WTC11 (cell line): ENCODE results near the gene PKP2. TPM values are rescaled to one million over a fixed set of nuclear protein-coding genes. Genes with fewer than 3 reads are reported as not detected.

Source experiments
- ATAC-seq: fragments of 200-7000 bp; cut with Tn5 transposase; 2 replicates; pipeline ENCODE4 v1.10.0; 2021; ENCODE audit warnings: mild to moderate bottlenecking, moderate library complexity
- CTCF ChIA-PET: fragments of 300-600 bp; sonication (Branson Sonifier 250); formaldehyde crosslinking; loops from one replicate; lab custom pipeline; 2021; ENCODE audit warnings: antibody characterized with exemption; lab: Charles Lee
- POLR2A ChIA-PET: fragments of 350-600 bp; sonication (Branson Sonifier 250); formaldehyde crosslinking; loops from one replicate; lab custom pipeline; 2021; ENCODE audit warnings: antibody characterized with exemption; lab: Charles Lee
- DNase-seq: peaks from one replicate; pipeline ENCODE4 v3.0.0; 2021; ENCODE audit warnings: low spot score
- H3K27ac Mint-ChIP-seq: 2 replicates; pipeline ENCODE4 v1.8.0; 2021; ENCODE audit warnings: mixed read lengths
- H3K27me3 Mint-ChIP-seq: 2 replicates; pipeline ENCODE4 v1.8.0; 2021; ENCODE audit warnings: low read depth, mild to moderate bottlenecking, moderate library complexity, mixed read lengths
- H3K36me3 Mint-ChIP-seq: 2 replicates; pipeline ENCODE4 v1.8.0; 2021; ENCODE audit warnings: mixed read lengths
- H3K4me1 Mint-ChIP-seq: 2 replicates; pipeline ENCODE4 v1.8.0; 2022; ENCODE audit warnings: mixed read lengths
- H3K4me3 Mint-ChIP-seq: 2 replicates; pipeline ENCODE4 v1.8.0; 2021; ENCODE audit warnings: mild to moderate bottlenecking, moderate library complexity, mixed read lengths
- H3K9me3 Mint-ChIP-seq: 2 replicates; pipeline ENCODE4 v1.8.0; 2021; ENCODE audit warnings: mixed read lengths
- CBFB ChIP-seq: sonication (generic); formaldehyde crosslinking; IDR thresholded peaks from 2 replicates; pipeline ENCODE4 v1.8.1; 2022; ENCODE audit warnings: mild to moderate bottlenecking, low read depth, missing genetic modification reagents
- CREB1 ChIP-seq: sonication (generic); formaldehyde crosslinking; IDR thresholded peaks from 2 replicates; pipeline ENCODE4 v1.8.0; 2023; ENCODE audit warnings: mild to moderate bottlenecking, missing genetic modification reagents
- ELF4 ChIP-seq: sonication (generic); formaldehyde crosslinking; IDR thresholded peaks from 2 replicates; pipeline ENCODE4 v1.8.1; 2022; ENCODE audit warnings: low read depth, mild to moderate bottlenecking, moderate library complexity, missing genetic modification reagents
- EMX1 ChIP-seq: fragments of 250-450 bp; sonication (Bioruptor Pico); IDR thresholded peaks from 2 replicates; pipeline ENCODE4 v1.8.0; 2021; ENCODE audit warnings: mild to moderate bottlenecking
- ETV6 ChIP-seq: sonication (generic); formaldehyde crosslinking; IDR thresholded peaks from 2 replicates; pipeline ENCODE4 v1.8.1; 2022; ENCODE audit warnings: mild to moderate bottlenecking, missing genetic modification reagents
- GABPB1 ChIP-seq: sonication (generic); formaldehyde crosslinking; IDR thresholded peaks from 2 replicates; pipeline ENCODE4 v1.8.1; 2023; ENCODE audit warnings: mild to moderate bottlenecking, missing genetic modification reagents
- HMGA2 ChIP-seq: fragments of 250-450 bp; sonication (Bioruptor Pico); IDR thresholded peaks from 2 replicates; pipeline ENCODE4 v1.4.0; 2021; ENCODE audit warnings: mild to moderate bottlenecking, moderate library complexity
- JUN ChIP-seq: sonication (generic); formaldehyde crosslinking; IDR thresholded peaks from 2 replicates; pipeline ENCODE4 v1.8.0; 2023; ENCODE audit warnings: mild to moderate bottlenecking, missing genetic modification reagents
- MXD4 ChIP-seq: fragments of 250-450 bp; sonication (Bioruptor Pico); IDR thresholded peaks from 2 replicates; pipeline ENCODE4 v1.8.0; 2021; ENCODE audit warnings: mild to moderate bottlenecking, moderate library complexity, borderline replicate concordance
- NFE2L1 ChIP-seq: sonication (generic); formaldehyde crosslinking; IDR thresholded peaks from 2 replicates; pipeline ENCODE4 v1.8.1; 2023; ENCODE audit warnings: missing genetic modification reagents
- ZNF423 ChIP-seq: fragments of 250-450 bp; sonication (Bioruptor Pico); IDR thresholded peaks from 2 replicates; pipeline ENCODE4 v2.1.2; 2022; ENCODE audit warnings: mild to moderate bottlenecking, moderate library complexity
- ZNF671 ChIP-seq: fragments of 250-450 bp; sonication (Bioruptor Pico); IDR thresholded peaks from 2 replicates; pipeline ENCODE4 v1.8.0; 2021; ENCODE audit warnings: mild to moderate bottlenecking
- total RNA-seq: library from RNA; stranded (reverse); gene quantifications from 3 replicates; pipeline ENCODE4 v1.2.3, GENCODE V29; 2021
- TF ChIP-seq, protein P1 (sequence below): sonication (generic); formaldehyde crosslinking; IDR thresholded peaks from 2 replicates; pipeline ENCODE4 v1.8.1; 2023; ENCODE audit warnings: mild to moderate bottlenecking, missing genetic modification reagents, moderate library complexity
- TF ChIP-seq, protein P2 (sequence below): sonication (generic); formaldehyde crosslinking; IDR thresholded peaks from 2 replicates; pipeline ENCODE4 v1.8.1; 2023; ENCODE audit warnings: mild to moderate bottlenecking, missing genetic modification reagents, moderate library complexity
- TF ChIP-seq, protein P3 (sequence below): sonication (generic); formaldehyde crosslinking; IDR thresholded peaks from 2 replicates; pipeline ENCODE4 v1.8.1; 2022; ENCODE audit warnings: low read depth, mild to moderate bottlenecking, moderate library complexity, missing genetic modification reagents, borderline replicate concordance
- TF ChIP-seq, protein P4 (sequence below): sonication (generic); formaldehyde crosslinking; IDR thresholded peaks from 2 replicates; pipeline ENCODE4 v1.8.0; 2023; ENCODE audit warnings: missing genetic modification reagents, mild to moderate bottlenecking, borderline replicate concordance
- TF ChIP-seq, protein P5 (sequence below): fragments of 250-450 bp; sonication (Bioruptor Pico); IDR thresholded peaks from 2 replicates; pipeline ENCODE4 v2.1.2; 2022; ENCODE audit warnings: mild to moderate bottlenecking, moderate library complexity

Gene PKP2
- total RNA-seq, 1 experiment from 2014 or later: 22.0 TPM

DNA sequence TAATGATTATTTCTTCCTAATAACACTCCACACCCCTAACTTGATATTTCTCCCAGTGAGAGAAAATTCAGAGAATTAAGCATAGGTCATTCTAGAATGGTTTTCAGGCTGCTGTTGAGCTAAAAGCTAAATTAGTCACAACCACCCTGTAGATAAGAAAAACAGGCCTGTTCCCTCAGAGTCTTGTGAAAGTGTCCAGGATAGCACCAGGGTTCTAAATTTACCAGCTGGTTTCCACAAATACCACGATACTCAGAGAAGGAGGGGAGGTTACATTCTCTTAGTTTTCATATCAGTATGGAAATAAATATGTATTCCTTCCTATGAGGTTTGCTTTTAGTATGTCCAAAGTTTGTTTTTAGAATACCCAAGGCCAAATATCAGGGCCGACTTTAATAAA is 74.9 kb downstream of the PKP2 start (continued):
- TF ChIP-seq, protein P1, sequence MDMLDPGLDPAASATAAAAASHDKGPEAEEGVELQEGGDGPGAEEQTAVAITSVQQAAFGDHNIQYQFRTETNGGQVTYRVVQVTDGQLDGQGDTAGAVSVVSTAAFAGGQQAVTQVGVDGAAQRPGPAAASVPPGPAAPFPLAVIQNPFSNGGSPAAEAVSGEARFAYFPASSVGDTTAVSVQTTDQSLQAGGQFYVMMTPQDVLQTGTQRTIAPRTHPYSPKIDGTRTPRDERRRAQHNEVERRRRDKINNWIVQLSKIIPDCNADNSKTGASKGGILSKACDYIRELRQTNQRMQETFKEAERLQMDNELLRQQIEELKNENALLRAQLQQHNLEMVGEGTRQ: no peak
- TF ChIP-seq, protein P2, sequence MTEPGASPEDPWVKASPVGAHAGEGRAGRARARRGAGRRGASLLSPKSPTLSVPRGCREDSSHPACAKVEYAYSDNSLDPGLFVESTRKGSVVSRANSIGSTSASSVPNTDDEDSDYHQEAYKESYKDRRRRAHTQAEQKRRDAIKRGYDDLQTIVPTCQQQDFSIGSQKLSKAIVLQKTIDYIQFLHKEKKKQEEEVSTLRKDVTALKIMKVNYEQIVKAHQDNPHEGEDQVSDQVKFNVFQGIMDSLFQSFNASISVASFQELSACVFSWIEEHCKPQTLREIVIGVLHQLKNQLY (CRISPR knock-in tag): no peak
- TF ChIP-seq CBFB (CRISPR knock-in tag) (no peak), ZNF423 (CRISPR knock-in tag) (no peak), JUN (CRISPR knock-in tag) (no peak), HMGA2 (CRISPR knock-in tag) (no peak)
- TF ChIP-seq, protein P3, sequence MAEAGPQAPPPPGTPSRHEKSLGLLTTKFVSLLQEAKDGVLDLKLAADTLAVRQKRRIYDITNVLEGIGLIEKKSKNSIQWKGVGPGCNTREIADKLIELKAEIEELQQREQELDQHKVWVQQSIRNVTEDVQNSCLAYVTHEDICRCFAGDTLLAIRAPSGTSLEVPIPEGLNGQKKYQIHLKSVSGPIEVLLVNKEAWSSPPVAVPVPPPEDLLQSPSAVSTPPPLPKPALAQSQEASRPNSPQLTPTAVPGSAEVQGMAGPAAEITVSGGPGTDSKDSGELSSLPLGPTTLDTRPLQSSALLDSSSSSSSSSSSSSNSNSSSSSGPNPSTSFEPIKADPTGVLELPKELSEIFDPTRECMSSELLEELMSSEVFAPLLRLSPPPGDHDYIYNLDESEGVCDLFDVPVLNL (CRISPR knock-in tag): no peak

DNA sequence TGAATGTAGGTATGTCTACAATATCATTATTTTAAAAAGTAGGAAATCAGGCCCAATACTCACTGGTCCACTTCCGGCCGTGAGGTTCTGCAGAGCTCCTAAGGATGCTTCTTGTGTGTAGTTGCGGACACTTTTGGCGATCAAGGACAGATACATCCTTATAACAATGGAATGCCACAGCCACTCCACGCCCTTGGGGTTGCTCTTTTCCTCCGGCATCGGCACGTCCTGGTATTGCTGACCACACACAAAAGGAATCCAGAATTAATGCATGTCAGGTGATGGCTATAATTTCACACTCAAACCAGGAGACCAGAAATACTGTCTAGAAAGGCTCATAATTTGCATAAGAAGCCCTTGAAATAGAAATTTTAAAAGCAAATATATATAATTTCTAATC is 75.3 kb downstream of the PKP2 start:
- no peak for ATAC-seq
- Mint-ChIP-seq H3K27me3 (no peaks in the 10 kb centered on the region), H3K36me3 (peaks cover 21% of the 10 kb centered on the region), H3K4me3 (no peak overlapping the region), H3K9me3 (no peaks in the 10 kb centered on the region), H3K27ac (no peak overlapping the region), H3K4me1 (no peaks in the 10 kb centered on the region)
- CTCF ChIA-PET: no interaction called here
- no peak for DNase-seq
- POLR2A ChIA-PET: no interaction called here
- TF ChIP-seq EMX1 (no peak), GABPB1 (CRISPR knock-in tag) (no peak), MXD4 (CRISPR knock-in tag) (no peak), NFE2L1 (CRISPR knock-in tag) (no peak), ETV6 (CRISPR knock-in tag) (no peak)
- TF ChIP-seq, protein P4, sequence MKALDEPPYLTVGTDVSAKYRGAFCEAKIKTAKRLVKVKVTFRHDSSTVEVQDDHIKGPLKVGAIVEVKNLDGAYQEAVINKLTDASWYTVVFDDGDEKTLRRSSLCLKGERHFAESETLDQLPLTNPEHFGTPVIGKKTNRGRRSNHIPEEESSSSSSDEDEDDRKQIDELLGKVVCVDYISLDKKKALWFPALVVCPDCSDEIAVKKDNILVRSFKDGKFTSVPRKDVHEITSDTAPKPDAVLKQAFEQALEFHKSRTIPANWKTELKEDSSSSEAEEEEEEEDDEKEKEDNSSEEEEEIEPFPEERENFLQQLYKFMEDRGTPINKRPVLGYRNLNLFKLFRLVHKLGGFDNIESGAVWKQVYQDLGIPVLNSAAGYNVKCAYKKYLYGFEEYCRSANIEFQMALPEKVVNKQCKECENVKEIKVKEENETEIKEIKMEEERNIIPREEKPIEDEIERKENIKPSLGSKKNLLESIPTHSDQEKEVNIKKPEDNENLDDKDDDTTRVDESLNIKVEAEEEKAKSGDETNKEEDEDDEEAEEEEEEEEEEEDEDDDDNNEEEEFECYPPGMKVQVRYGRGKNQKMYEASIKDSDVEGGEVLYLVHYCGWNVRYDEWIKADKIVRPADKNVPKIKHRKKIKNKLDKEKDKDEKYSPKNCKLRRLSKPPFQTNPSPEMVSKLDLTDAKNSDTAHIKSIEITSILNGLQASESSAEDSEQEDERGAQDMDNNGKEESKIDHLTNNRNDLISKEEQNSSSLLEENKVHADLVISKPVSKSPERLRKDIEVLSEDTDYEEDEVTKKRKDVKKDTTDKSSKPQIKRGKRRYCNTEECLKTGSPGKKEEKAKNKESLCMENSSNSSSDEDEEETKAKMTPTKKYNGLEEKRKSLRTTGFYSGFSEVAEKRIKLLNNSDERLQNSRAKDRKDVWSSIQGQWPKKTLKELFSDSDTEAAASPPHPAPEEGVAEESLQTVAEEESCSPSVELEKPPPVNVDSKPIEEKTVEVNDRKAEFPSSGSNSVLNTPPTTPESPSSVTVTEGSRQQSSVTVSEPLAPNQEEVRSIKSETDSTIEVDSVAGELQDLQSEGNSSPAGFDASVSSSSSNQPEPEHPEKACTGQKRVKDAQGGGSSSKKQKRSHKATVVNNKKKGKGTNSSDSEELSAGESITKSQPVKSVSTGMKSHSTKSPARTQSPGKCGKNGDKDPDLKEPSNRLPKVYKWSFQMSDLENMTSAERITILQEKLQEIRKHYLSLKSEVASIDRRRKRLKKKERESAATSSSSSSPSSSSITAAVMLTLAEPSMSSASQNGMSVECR (CRISPR knock-in tag): no peak
- TF ChIP-seq, protein P5, sequence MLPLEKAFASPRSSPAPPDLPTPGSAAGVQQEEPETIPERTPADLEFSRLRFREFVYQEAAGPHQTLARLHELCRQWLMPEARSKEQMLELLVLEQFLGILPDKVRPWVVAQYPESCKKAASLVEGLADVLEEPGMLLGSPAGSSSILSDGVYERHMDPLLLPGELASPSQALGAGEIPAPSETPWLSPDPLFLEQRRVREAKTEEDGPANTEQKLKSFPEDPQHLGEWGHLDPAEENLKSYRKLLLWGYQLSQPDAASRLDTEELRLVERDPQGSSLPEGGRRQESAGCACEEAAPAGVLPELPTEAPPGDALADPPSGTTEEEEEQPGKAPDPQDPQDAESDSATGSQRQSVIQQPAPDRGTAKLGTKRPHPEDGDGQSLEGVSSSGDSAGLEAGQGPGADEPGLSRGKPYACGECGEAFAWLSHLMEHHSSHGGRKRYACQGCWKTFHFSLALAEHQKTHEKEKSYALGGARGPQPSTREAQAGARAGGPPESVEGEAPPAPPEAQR: no peak

DNA sequence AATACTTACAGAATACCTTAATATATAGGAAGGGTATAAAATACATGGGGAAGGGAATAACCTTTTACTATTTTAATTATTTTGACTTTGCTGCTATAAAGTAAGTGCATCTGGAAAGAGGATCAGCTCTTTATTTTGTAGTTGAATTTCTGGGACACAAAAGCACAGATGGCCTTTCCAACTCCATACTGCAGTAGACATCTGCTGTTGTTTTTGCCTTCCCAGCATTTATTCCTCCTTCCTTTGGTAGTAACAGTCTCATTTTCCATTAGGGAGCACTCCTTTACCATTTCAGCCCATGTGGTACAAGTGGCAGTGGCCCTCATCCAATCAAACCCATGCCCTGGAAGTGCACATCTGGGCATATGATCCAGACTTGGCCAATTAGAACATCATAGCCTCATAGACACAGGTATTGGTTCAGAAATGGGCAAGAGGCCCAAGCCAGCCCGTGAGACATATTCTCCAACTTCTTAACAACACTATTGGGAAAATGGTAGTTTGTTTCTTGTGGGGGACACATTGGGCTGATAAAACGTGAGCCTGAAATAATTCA is 76.1 kb downstream of the PKP2 start:
- Mint-ChIP-seq H3K27me3 (no peaks in the 10 kb centered on the region), H3K9me3 (no peaks in the 10 kb centered on the region), H3K36me3 (peaks cover 21% of the 10 kb centered on the region), H3K4me1 (no peaks in the 10 kb centered on the region), H3K27ac (no peak overlapping the region), H3K4me3 (no peak overlapping the region)
- no peak for DNase-seq
- TF ChIP-seq ZNF671 (no peak), CREB1 (CRISPR knock-in tag) (no peak), ELF4 (CRISPR knock-in tag) (no peak)
- CTCF ChIA-PET: no interaction called here
- no peak for ATAC-seq
- POLR2A ChIA-PET: no interaction called here
